H1 (cell line): Measurements from ENCODE around the gene FBXO5. TPM values are rescaled to one million over a fixed set of nuclear protein-coding genes. Genes with fewer than 3 reads are reported as not detected.
A peak's percentile ranks its signal among the peaks of the same experiment; 100 is the strongest.

Experiments used
- CTCF ChIA-PET: fragments of 300-600 bp; sonication (Branson Sonifier 250); formaldehyde crosslinking; loops from one replicate; lab custom pipeline; 2021; ENCODE audit not compliant: partially characterized antibody; lab: Charles Lee
- POLR2A ChIA-PET: fragments of 300-600 bp; sonication (Branson Sonifier 250); formaldehyde crosslinking; loops from one replicate; lab custom pipeline; 2021; ENCODE audit warnings: inconsistent platforms; ENCODE audit not compliant: partially characterized antibody; lab: Charles Lee
- DNase-seq, 2 experiments: peaks; one replicate each; pipeline versions ENCODE4 v3.0.0 to v3.0.0-alpha.2; 2010 to 2022; ENCODE audit warnings: low spot score in 2 of 2, low read depth in 1 of 2, mixed read lengths in 1 of 2
- FAIRE-seq: peaks from 2 replicates; lab custom pipeline; 2011; peaks lifted over from hg19 to GRCh38; lab: Jason Lieb, UNC
- H2AFZ ChIP-seq: 2 replicates; pipeline ENCODE4 v1.8.1; 2012; ENCODE audit warnings: low read length, inconsistent platforms
- H2AK5ac ChIP-seq: 2 replicates; pipeline ENCODE4 v1.6.1; 2013; ENCODE audit warnings: low read depth, low read length
- H2BK120ac ChIP-seq: replicated peaks from 2 replicates; pipeline ENCODE3; 2013; ENCODE audit warnings: low read depth, low read length, inconsistent platforms
- H2BK12ac ChIP-seq: 2 replicates; pipeline ENCODE4 v1.6.1; 2013; ENCODE audit warnings: low read depth, low read length
- H2BK15ac ChIP-seq: 2 replicates; pipeline ENCODE4 v1.6.1; 2013; ENCODE audit warnings: low read length
- H2BK20ac ChIP-seq: 2 replicates; pipeline ENCODE4 v1.6.1; 2013; ENCODE audit warnings: low read length
- H2BK5ac ChIP-seq: 2 replicates; pipeline ENCODE4 v1.6.1; 2013; ENCODE audit warnings: low read depth, low read length
- H3K14ac ChIP-seq: 2 replicates; pipeline ENCODE4 v1.6.1; 2013; ENCODE audit warnings: inconsistent platforms; ENCODE audit not compliant: insufficient read length
- H3K18ac ChIP-seq: 2 replicates; pipeline ENCODE4 v1.6.1; 2013; ENCODE audit warnings: low read length; ENCODE audit errors: extremely low read depth
- H3K23ac ChIP-seq: 2 replicates; pipeline ENCODE4 v1.6.1; 2013; ENCODE audit warnings: inconsistent platforms; ENCODE audit not compliant: insufficient read length
- H3K23me2 ChIP-seq: 2 replicates; pipeline ENCODE4 v1.6.1; 2013; ENCODE audit warnings: low read depth, low read length
- H3K27ac ChIP-seq: 2 replicates; pipeline ENCODE4 v1.6.1; 2011; ENCODE audit warnings: low read depth, low read length, inconsistent platforms
- H3K27me3 ChIP-seq, 4 experiments: replicated peaks in 1 of 4; 1 replicate in 1 of 4; 2 replicates in 3 of 4; pipeline versions ENCODE4 v1.6.1 to v1.8.1; 2011 to 2013; ENCODE audit warnings: low read length in 3 of 4, mild to moderate bottlenecking in 3 of 4, inconsistent platforms in 2 of 4, mixed read lengths in 2 of 4, moderate library complexity in 1 of 4; ENCODE audit not compliant: control insufficient read depth in 3 of 4, insufficient read depth in 3 of 4; ENCODE audit errors: extremely low read depth in 1 of 4
- H3K36me3 ChIP-seq, 4 experiments: 2 replicates each; pipeline versions ENCODE4 v1.6.1 to v1.8.1; 2011 to 2013; ENCODE audit warnings: mild to moderate bottlenecking in 4 of 4, low read length in 3 of 4, moderate library complexity in 2 of 4, control low read depth in 1 of 4, inconsistent platforms in 1 of 4; ENCODE audit not compliant: insufficient read depth in 4 of 4, control insufficient read depth in 2 of 4
- H3K4ac ChIP-seq: replicated peaks from 2 replicates; pipeline ENCODE3; 2013; ENCODE audit warnings: low read length, low read depth, mixed read lengths, inconsistent platforms; ENCODE audit not compliant: insufficient read length
- H3K4me1 ChIP-seq, 4 experiments: replicated peaks in 1 of 4; 1 replicate in 1 of 4; 2 replicates in 3 of 4; pipeline versions ENCODE4 v1.6.1 to v1.8.1; 2011 to 2013; ENCODE audit warnings: low read length in 3 of 4, inconsistent platforms in 2 of 4, mixed read lengths in 1 of 4; ENCODE audit not compliant: insufficient read depth in 4 of 4, control insufficient read depth in 3 of 4
- H3K4me2 ChIP-seq, 2 experiments: 2 replicates each; pipeline versions ENCODE4 v1.6.1 to v1.8.1; 2011 to 2013; ENCODE audit warnings: low read depth in 2 of 2, low read length in 2 of 2, control low read depth in 1 of 2, inconsistent platforms in 1 of 2, mild to moderate bottlenecking in 1 of 2; ENCODE audit not compliant: insufficient read depth in 1 of 2
- H3K4me3 ChIP-seq, 4 experiments: fragments of 200-600, 300-600 bp in 1 of 4; sonication (generic), shearing (Covaris generic), sonication (Bioruptor Twin) in 1 of 4; 2 replicates each; pipeline versions ENCODE4 v1.5.1 to v1.8.1; 2011 to 2016; ENCODE audit warnings: low read length in 4 of 4, low read depth in 3 of 4, control low read depth in 2 of 4, inconsistent platforms in 2 of 4, mild to moderate bottlenecking in 2 of 4, mixed read lengths in 1 of 4, moderate library complexity in 1 of 4; ENCODE audit not compliant: insufficient read depth in 2 of 4; ENCODE audit errors: extremely low read depth in 1 of 4
- H3K56ac ChIP-seq: replicated peaks from 2 replicates; pipeline ENCODE3; 2013; ENCODE audit warnings: low read depth, mild to moderate bottlenecking, mixed read lengths, low read length, inconsistent platforms; ENCODE audit not compliant: insufficient read length
- H3K79me1 ChIP-seq: 2 replicates; pipeline ENCODE4 v1.6.1; 2013; ENCODE audit warnings: low read depth, low read length, control low read depth
- H3K79me2 ChIP-seq, 2 experiments: 2 replicates each; pipeline versions ENCODE4 v1.6.1 to v1.8.1; 2012 to 2013; ENCODE audit warnings: low read length in 2 of 2, mild to moderate bottlenecking in 2 of 2, inconsistent platforms in 1 of 2; ENCODE audit not compliant: insufficient read depth in 2 of 2, control insufficient read depth in 1 of 2
- H3K9ac ChIP-seq, 4 experiments: replicated peaks in 1 of 4; 1 replicate in 1 of 4; 2 replicates in 3 of 4; pipeline versions ENCODE4 v1.6.1 to v1.8.1; 2011 to 2013; ENCODE audit warnings: low read depth in 3 of 4, low read length in 3 of 4, control low read depth in 2 of 4, mild to moderate bottlenecking in 2 of 4, moderate library complexity in 2 of 4, inconsistent platforms in 1 of 4; ENCODE audit errors: extremely low read depth in 1 of 4
- H3K9me3 ChIP-seq, 2 experiments: 2 replicates each; pipeline versions ENCODE4 v1.6.1 to v1.8.1; 2012 to 2013; ENCODE audit warnings: mild to moderate bottlenecking in 2 of 2, moderate library complexity in 2 of 2, control low read depth in 1 of 2, inconsistent platforms in 1 of 2, low read depth in 1 of 2, low read length in 1 of 2, mixed read lengths in 1 of 2; ENCODE audit not compliant: insufficient read depth in 2 of 2
- H4K20me1 ChIP-seq, 2 experiments: replicated peaks in 1 of 2; 2 replicates each; pipeline versions ENCODE3 to v1.8.1; 2011 to 2013; ENCODE audit warnings: inconsistent platforms in 2 of 2, low read length in 2 of 2, mild to moderate bottlenecking in 1 of 2; ENCODE audit not compliant: insufficient read depth in 2 of 2, control insufficient read depth in 1 of 2
- H4K5ac ChIP-seq: 2 replicates; pipeline ENCODE4 v1.6.1; 2013; ENCODE audit warnings: low read length, low read depth, mixed read lengths, inconsistent platforms; ENCODE audit not compliant: insufficient read length
- H4K8ac ChIP-seq: 2 replicates; pipeline ENCODE4 v1.8.0; 2013; ENCODE audit warnings: mild to moderate bottlenecking, moderate library complexity, low read length, inconsistent platforms; ENCODE audit not compliant: insufficient read depth; ENCODE audit errors: extremely low read depth
- H4K91ac ChIP-seq: replicated peaks from 2 replicates; pipeline ENCODE3; 2013; ENCODE audit warnings: low read length, mixed read lengths, inconsistent platforms; ENCODE audit not compliant: insufficient read length
- HDAC2 ChIP-seq, 2 experiments: fragments of 300-600 bp in 1 of 2; sonication (generic) in 1 of 2; IDR thresholded peaks; 2 replicates each; pipeline ENCODE4 v1.6.1; 2011 to 2012; ENCODE audit warnings: low read depth in 2 of 2, low read length in 2 of 2, mild to moderate bottlenecking in 2 of 2, moderate library complexity in 2 of 2, borderline replicate concordance in 1 of 2, inconsistent platforms in 1 of 2
- WGBS, 2 experiments: shearing (Covaris generic) in 1 of 2; methylation state at CpG; one replicate each; pipeline versions ENCODE4 v1.1.6 to v1.1.7; 2013 to 2015; ENCODE audit warnings: low lambda C conversion rate in 2 of 2, mixed read lengths in 2 of 2, inconsistent platforms in 1 of 2, low coverage in 1 of 2, missing lambda C conversion rate in 1 of 2; ENCODE audit not compliant: insufficient replicate concordance in 2 of 2, insufficient coverage in 1 of 2, insufficient read length in 1 of 2; ENCODE audit errors: extremely low coverage in 1 of 2, missing lambda C conversion rate in 1 of 2; 5-methylcytosine and 5-hydroxymethylcytosine counted together
- polyA plus RNA-seq, 7 experiments: library from polyadenylated mRNA; depleted of rRNA in 3 of 7; stranded (reverse) in 5 of 7; unstranded in 2 of 7; fragments of >200 nt in 5 of 7; fragments of 200-250 nt in 2 of 7; gene quantifications; 1 replicate in 5 of 7; 2 replicates in 1 of 7; 4 replicates in 1 of 7; pipeline versions ENCODE4 v1.2.1 to v1.2.3, GENCODE V29; 2011 to 2013; ENCODE audit warnings: missing spikeins in 2 of 7, mixed read lengths in 2 of 7
- total RNA-seq: library from RNA; stranded (reverse); fragmentation: NEBNext Ultra II Directional; extraction: Animal tissue kit (Norgen Biotek cat#: 25700); gene quantifications from 2 replicates; pipeline ENCODE4 v1.2.1, GENCODE V29; 2021

FBXO5 gene
- total and polyA plus RNA-seq, 2 of the 8 experiments (the other 6 are each of a cell fraction or from before 2014, with no cell fraction given), result 13.7 to 55.1 TPM

GRCh38 chr6:152981219-152981618 lies 1.6 kb downstream of the FBXO5 start:
- H3K4me1 ChIP-seq, result peaks cover 2 to 6% (median 4%) of the 10 kb centered on the region in 4 experiments; a peak in 3 of 7 replicates
- no peak for FAIRE-seq

More at GRCh38 chr6:152981219-152981618, 1.6 kb downstream of the FBXO5 start:
- H3K4me2 ChIP-seq, result peak overlapping the region; percentile 62 to 66
- H3K79me2 ChIP-seq, result peaks cover 59 to 91% of the 10 kb centered on the region in 2 experiments
- H4K91ac ChIP-seq, result no peak overlapping the region
- peak overlapping the region; percentile 80 to 97 (median 88) for H3K4me3 ChIP-seq
- POLR2A ChIA-PET, result interaction anchor here (1.4 kb wide), 1 partner anchor 15 kb away, joined by 3 read pairs; no protein-coding TSS in a partner anchor
- DNase-seq, result no peak
- no peak for TF ChIP-seq HDAC2 (IDR thresholded peaks at IDR 0.05; ENCODE audit: borderline replicate concordance in 1 of 2, low read depth in 2 of 2, low read length in 2 of 2)
- TF ChIP-seq, all 59 proteins: peak for 0
- Histone ChIP-seq H2AK5ac (no peak overlapping the region), H2AFZ (no peak overlapping the region), H3K79me1 (no peaks in the 10 kb centered on the region), H2BK12ac (no peak overlapping the region), H2BK5ac (no peak overlapping the region), H3K18ac (no peak overlapping the region), H4K5ac (peak overlapping the region; percentile 84), H3K23me2 (peaks cover 5% of the 10 kb centered on the region), H4K8ac (no peak overlapping the region), H3K56ac (no peak overlapping the region), H2BK120ac (no peak overlapping the region), H3K14ac (no peak overlapping the region), H3K27ac (no peak overlapping the region), H2BK15ac (no peak overlapping the region), H3K9me3 (no peaks in the 10 kb centered on the region), H3K9ac (peak overlapping the region in 2 of 4 experiments; percentile 33 to 71; a peak in 2 of 7 replicates), H3K27me3 (no peaks in the 10 kb centered on the region), H3K23ac (no peak overlapping the region), H2BK20ac (no peak overlapping the region), H4K20me1 (peaks cover 8 to 16% of the 10 kb centered on the region in 2 experiments), H3K4ac (no peak overlapping the region), H3K36me3 (peaks cover 0 to 33% (median 7%) of the 10 kb centered on the region in 4 experiments; a peak in 5 of 8 replicates)
- CTCF ChIA-PET, result no interaction called here
- WGBS, 2 experiments, result 3% methylated on average over 2 of the region's 2 CpGs; no CpG with 5 or more reads in 1 of the 2 experiments
